Thyroid gland (tissue), 4 donors: ENCODE data around the gene FAM156B.

ENCODE experiments used
- POLR2A ChIP-seq, 2 donors: fragments of 450-650 bp; IDR thresholded peaks; one replicate each; pipeline ENCODE4 v1.6.1; 2017; ENCODE audit warnings: antibody characterized with exemption in 2 of 2, mild to moderate bottlenecking in 2 of 2, moderate library complexity in 1 of 2
- TF ChIP-seq, protein P1 (sequence below), 6 experiments: fragments of 200-600 bp in 3 of 6; fragments of 450-650 bp in 3 of 6; sonication (generic) in 3 of 6; IDR thresholded peaks; one replicate each; pipeline ENCODE4 v1.5.1; 2016 to 2019; ENCODE audit warnings: antibody characterized with exemption in 6 of 6, mild to moderate bottlenecking in 2 of 6, inconsistent platforms in 1 of 6, moderate library complexity in 1 of 6

DNA sequence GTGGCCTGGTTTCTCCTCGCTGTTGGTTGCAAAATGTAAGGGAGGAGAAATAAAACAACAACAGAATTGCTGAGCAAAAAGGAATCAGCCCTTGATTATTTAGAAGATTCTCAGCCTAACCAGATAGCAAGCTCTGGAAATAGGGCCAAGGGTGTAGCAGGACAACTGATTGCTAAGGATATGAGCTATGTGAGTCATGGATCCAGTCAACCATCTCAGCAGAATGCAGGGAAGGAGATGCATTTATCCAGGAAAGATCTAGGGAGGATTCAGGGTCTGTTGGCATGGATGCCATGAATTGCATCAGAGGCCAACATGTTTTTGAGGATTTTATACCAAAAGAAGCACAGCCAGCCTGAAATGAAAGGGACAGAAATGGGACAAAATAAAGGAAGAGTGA is 27.1 kb upstream of the FAM156B start:
- no peak for TF ChIP-seq POLR2A (IDR thresholded peaks at IDR 0.05)
- TF ChIP-seq, protein P1, sequence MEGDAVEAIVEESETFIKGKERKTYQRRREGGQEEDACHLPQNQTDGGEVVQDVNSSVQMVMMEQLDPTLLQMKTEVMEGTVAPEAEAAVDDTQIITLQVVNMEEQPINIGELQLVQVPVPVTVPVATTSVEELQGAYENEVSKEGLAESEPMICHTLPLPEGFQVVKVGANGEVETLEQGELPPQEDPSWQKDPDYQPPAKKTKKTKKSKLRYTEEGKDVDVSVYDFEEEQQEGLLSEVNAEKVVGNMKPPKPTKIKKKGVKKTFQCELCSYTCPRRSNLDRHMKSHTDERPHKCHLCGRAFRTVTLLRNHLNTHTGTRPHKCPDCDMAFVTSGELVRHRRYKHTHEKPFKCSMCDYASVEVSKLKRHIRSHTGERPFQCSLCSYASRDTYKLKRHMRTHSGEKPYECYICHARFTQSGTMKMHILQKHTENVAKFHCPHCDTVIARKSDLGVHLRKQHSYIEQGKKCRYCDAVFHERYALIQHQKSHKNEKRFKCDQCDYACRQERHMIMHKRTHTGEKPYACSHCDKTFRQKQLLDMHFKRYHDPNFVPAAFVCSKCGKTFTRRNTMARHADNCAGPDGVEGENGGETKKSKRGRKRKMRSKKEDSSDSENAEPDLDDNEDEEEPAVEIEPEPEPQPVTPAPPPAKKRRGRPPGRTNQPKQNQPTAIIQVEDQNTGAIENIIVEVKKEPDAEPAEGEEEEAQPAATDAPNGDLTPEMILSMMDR (IDR thresholded peaks at IDR 0.05), result no peak
